ENCODE data around the gene ACYP2. TPM values are rescaled to one million over a fixed set of nuclear protein-coding genes. Genes with fewer than 3 reads are reported as not detected.

ACYP2 gene
- total RNA-seq, 2 donors from 2014 or later: 13.6 to 14.1 TPM

DNA sequence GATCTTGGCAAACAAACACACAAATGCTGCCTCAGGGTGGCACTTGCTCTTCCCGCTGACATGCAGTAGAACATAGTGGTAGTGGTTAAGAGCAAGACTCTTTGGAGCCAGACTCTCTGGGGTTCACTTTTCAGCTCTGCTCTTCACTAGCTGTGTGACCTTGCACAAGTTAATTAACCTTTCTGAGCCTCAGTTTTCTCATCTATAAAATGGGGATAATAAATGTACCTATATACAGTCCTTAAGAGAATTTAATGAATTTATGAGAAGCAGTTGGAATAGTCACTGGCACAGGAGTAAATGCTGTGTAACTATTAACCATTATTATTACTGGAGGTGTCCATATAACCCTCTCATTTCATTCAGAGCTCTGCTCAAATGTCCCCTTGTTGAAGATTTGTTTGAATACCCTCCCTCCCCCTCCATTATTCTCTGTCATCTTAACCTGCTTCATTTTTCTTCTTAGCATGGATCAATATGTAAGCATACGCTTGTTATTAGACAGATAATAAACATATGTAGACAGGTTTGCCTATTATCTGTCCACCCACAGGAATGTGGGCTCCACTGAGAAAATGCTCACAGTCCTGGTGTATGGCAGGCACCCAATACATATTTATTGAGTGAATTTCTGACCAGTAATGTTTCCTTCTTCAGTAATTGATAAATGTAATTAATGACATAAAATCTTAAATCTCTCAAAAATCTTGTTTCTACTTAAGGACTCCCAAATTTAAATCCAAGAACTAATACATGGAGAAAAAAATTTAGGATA, 76.1 kb downstream of the ACYP2 start:
- no peaks in the 10 kb centered on the region for H3K4me1 ChIP-seq
- intact Hi-C loops (cut with DNase I): no loop called here
- DNase-seq: no peak
- H3K36me3 ChIP-seq: no peaks in the 10 kb centered on the region
- TF ChIP-seq, protein P1, sequence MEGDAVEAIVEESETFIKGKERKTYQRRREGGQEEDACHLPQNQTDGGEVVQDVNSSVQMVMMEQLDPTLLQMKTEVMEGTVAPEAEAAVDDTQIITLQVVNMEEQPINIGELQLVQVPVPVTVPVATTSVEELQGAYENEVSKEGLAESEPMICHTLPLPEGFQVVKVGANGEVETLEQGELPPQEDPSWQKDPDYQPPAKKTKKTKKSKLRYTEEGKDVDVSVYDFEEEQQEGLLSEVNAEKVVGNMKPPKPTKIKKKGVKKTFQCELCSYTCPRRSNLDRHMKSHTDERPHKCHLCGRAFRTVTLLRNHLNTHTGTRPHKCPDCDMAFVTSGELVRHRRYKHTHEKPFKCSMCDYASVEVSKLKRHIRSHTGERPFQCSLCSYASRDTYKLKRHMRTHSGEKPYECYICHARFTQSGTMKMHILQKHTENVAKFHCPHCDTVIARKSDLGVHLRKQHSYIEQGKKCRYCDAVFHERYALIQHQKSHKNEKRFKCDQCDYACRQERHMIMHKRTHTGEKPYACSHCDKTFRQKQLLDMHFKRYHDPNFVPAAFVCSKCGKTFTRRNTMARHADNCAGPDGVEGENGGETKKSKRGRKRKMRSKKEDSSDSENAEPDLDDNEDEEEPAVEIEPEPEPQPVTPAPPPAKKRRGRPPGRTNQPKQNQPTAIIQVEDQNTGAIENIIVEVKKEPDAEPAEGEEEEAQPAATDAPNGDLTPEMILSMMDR (IDR thresholded peaks at IDR 0.05): no peak
- H3K9me3 ChIP-seq: no peaks in the 10 kb centered on the region
- H3K27me3 ChIP-seq: no peaks in the 10 kb centered on the region
- no peak overlapping the region for H3K4me3 ChIP-seq
- H3K9ac ChIP-seq (ENCODE audit: low read depth in 2 of 2, low read length in 2 of 2): no peak overlapping the region
- no peak overlapping the region for H3K27ac ChIP-seq

GRCh38 chr2:54194761-54195750, 79.6 kb downstream of the ACYP2 start:
- H3K27me3 ChIP-seq: no peaks in the 10 kb centered on the region
- no peak overlapping the region for H3K9ac ChIP-seq (ENCODE audit: low read depth in 2 of 2, low read length in 2 of 2)
- no peak overlapping the region for H3K4me3 ChIP-seq
- no peak overlapping the region for H3K27ac ChIP-seq
- TF ChIP-seq, protein P1 (IDR thresholded peaks at IDR 0.05): no peak
- no peak for DNase-seq
- H3K36me3 ChIP-seq: no peaks in the 10 kb centered on the region
- intact Hi-C loops (cut with DNase I): no loop called here
- no peaks in the 10 kb centered on the region for H3K9me3 ChIP-seq
- H3K4me1 ChIP-seq: no peaks in the 10 kb centered on the region

DNA sequence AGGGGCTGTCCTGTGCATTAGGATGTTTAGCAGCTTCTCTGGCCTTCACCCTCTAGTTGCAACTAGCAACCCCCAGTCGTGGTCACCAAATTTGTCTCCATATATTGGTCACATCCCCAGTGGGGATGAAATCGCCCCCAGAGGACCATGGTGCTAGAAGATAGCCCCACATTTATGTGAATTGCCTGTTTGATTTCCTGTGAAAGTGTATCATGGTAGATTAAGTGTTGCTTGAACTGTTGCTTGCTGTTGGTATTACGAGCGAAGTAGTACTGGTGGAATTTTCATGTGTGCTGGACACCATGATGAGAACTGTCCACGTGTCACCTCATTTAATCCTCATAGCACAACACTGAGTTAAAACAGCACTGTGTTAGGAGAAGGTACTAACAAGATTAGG, 81.2 kb downstream of the ACYP2 start:
- no peaks in the 10 kb centered on the region for H3K27me3 ChIP-seq
- no peaks in the 10 kb centered on the region for H3K9me3 ChIP-seq
- H3K9ac ChIP-seq (ENCODE audit: low read depth in 2 of 2, low read length in 2 of 2): no peak overlapping the region
- no peak overlapping the region for H3K27ac ChIP-seq
- no peak overlapping the region for H3K4me3 ChIP-seq
- intact Hi-C loops (cut with DNase I): no loop called here
- TF ChIP-seq, protein P1 (IDR thresholded peaks at IDR 0.05): no peak
- no peak for DNase-seq
- no peaks in the 10 kb centered on the region for H3K36me3 ChIP-seq
- H3K4me1 ChIP-seq: no peaks in the 10 kb centered on the region

DNA sequence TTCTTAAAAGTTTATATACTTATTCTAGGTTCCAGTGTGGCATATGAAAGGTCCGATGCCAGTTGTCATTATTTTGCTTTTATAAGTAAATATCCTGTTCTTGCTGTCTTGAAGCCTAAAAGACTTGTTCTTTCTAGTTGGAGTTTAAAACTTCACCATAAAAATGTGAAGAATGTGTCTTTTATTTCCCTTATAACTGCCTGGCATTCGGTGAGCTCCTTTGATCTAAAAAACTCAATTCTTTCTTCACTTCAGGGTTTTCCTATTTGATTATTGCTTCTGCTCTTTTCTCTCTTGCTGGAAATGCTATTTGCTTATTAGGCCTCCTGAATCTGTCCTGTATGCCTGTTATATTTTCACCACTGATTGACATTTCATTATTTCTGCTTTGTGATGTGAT, 89.1 kb downstream of the ACYP2 start:
- no peak for DNase-seq
- H3K9ac ChIP-seq (ENCODE audit: low read depth in 2 of 2, low read length in 2 of 2): no peak overlapping the region
- TF ChIP-seq, protein P1 (IDR thresholded peaks at IDR 0.05): no peak
- H3K4me3 ChIP-seq: no peak overlapping the region
- H3K36me3 ChIP-seq: no peaks in the 10 kb centered on the region
- H3K9me3 ChIP-seq: no peaks in the 10 kb centered on the region
- H3K27ac ChIP-seq: no peak overlapping the region
- intact Hi-C loops (cut with DNase I): no loop called here
- no peaks in the 10 kb centered on the region for H3K4me1 ChIP-seq
- no peaks in the 10 kb centered on the region for H3K27me3 ChIP-seq

DNA sequence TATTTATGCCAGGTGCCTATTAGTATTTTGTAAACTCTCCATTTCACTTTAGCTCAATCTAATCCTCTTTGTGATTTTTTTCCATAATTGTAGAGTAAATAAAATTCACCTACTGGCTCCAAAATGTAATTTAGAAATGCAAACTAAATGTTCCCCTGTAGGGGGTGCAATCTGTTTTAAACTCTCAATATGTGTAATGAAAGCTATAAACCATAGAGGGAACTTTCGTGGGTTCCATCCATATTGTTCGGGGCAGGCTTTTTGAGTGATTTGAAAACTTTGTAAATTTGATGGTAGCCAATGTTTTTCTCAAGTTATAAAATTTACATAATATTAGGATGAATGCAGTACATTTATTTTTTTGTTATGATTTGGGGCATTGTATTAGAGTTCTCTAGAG, 91.2 kb downstream of the ACYP2 start:
- Histone ChIP-seq H3K4me1 (no peaks in the 10 kb centered on the region), H3K27ac (no peak overlapping the region), H3K9ac (ENCODE audit: low read depth in 2 of 2, low read length in 2 of 2) (no peak overlapping the region), H3K36me3 (no peaks in the 10 kb centered on the region), H3K4me3 (no peak overlapping the region), H3K9me3 (no peaks in the 10 kb centered on the region), H3K27me3 (no peaks in the 10 kb centered on the region)
- no peak for DNase-seq
- intact Hi-C loops (cut with DNase I): no loop called here
- TF ChIP-seq, protein P1 (IDR thresholded peaks at IDR 0.05): peak; percentile 21

Data from colonic mucosa (tissue), 4 donors.